ENCODE results near the gene ZC3H12A. TPM values are rescaled to one million over a fixed set of nuclear protein-coding genes. Genes with fewer than 3 reads are reported as not detected.
"Not testable (repeated sequence)": the region's sequence is repeated elsewhere in the genome, so short reads cannot be mapped to it uniquely, and the experiment has no call there.

Gene ZC3H12A
- total RNA-seq, 6 experiments from 2014 or later: 5.6 to 7.0 (median 6.3) TPM

- no peak overlapping the region for H3K27ac Mint-ChIP-seq
- H3K27me3 Mint-ChIP-seq (ENCODE audit: insufficient read depth): no peaks in the 10 kb centered on the region; the same call in none of the 2 replicates
- TF ChIP-seq, protein P1, sequence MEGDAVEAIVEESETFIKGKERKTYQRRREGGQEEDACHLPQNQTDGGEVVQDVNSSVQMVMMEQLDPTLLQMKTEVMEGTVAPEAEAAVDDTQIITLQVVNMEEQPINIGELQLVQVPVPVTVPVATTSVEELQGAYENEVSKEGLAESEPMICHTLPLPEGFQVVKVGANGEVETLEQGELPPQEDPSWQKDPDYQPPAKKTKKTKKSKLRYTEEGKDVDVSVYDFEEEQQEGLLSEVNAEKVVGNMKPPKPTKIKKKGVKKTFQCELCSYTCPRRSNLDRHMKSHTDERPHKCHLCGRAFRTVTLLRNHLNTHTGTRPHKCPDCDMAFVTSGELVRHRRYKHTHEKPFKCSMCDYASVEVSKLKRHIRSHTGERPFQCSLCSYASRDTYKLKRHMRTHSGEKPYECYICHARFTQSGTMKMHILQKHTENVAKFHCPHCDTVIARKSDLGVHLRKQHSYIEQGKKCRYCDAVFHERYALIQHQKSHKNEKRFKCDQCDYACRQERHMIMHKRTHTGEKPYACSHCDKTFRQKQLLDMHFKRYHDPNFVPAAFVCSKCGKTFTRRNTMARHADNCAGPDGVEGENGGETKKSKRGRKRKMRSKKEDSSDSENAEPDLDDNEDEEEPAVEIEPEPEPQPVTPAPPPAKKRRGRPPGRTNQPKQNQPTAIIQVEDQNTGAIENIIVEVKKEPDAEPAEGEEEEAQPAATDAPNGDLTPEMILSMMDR (IDR thresholded peaks at IDR 0.05): no peak
These were observed 45.2 kb downstream of the ZC3H12A start for GRCh38 chr1:37519613-37520012.

GRCh38 chr1:37529888-37530287 is 55.5 kb downstream of the ZC3H12A start:
- H3K27ac Mint-ChIP-seq; H3K27me3 Mint-ChIP-seq (ENCODE audit: insufficient read depth); H3K4me3 Mint-ChIP-seq; DNase-seq; H3K9me3 Mint-ChIP-seq: not testable (repeated sequence)
- Mint-ChIP-seq H3K36me3 (ENCODE audit: low read depth) (peaks cover 14% of the 10 kb centered on the region), H3K4me1 (ENCODE audit: low read depth) (peaks cover 15% of the 10 kb centered on the region)

More at GRCh38 chr1:37519613-37520012, 45.2 kb downstream of the ZC3H12A start:
- Mint-ChIP-seq H3K4me3 (no peak overlapping the region), H3K4me1 (ENCODE audit: low read depth) (peaks cover 11% of the 10 kb centered on the region), H3K36me3 (ENCODE audit: low read depth) (no peaks in the 10 kb centered on the region), H3K9me3 (no peaks in the 10 kb centered on the region)
- no peak for DNase-seq

DNA sequence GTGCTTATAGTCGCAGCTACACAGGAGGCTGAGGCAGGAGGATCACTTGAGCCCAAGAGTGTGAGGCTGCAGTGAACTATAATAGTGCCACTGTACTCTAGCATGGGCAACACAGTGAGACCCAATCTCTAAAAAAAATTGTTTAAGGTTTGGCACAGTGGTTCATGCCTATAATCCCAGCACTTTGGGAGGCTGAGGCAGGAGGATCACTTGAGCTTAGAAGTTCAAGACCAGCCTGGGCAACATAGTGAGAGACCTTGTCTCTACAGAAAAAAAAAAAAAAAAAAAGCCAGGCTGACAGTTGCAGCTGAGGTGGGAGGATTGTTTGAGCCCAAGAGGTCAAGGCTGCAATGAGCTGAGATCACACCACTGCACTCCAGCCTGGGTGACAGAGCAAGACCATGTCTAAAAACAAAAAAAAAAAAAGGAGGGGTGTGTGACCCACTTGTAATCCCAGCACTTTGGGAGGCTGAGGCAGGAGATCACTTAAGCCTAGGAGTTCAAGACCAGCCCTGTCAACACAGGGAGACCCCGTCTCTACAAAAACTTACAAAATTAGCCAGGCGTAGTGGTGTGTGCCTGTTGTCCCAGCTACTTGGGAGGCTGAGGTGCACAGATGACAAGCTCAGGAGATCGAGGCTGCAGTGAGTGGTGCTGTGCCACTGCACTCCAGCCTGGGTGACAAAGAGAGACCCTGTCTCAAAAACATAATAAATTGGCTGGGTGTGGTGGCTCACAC is 58.2 kb downstream of the ZC3H12A start:
- DNase-seq; H3K27ac Mint-ChIP-seq; H3K27me3 Mint-ChIP-seq (ENCODE audit: insufficient read depth); H3K9me3 Mint-ChIP-seq; H3K4me3 Mint-ChIP-seq: not testable (repeated sequence)
- Mint-ChIP-seq H3K4me1 (ENCODE audit: low read depth) (peaks cover 39% of the 10 kb centered on the region), H3K36me3 (ENCODE audit: low read depth) (peaks cover 35% of the 10 kb centered on the region)

- no peaks in the 10 kb centered on the region for H3K9me3 Mint-ChIP-seq
- no peak for DNase-seq
- no peaks in the 10 kb centered on the region for H3K27me3 Mint-ChIP-seq (ENCODE audit: insufficient read depth)
- TF ChIP-seq, protein P1 (IDR thresholded peaks at IDR 0.05): no peak
- peaks cover 43% of the 10 kb centered on the region for H3K4me1 Mint-ChIP-seq (ENCODE audit: low read depth)
- H3K27ac Mint-ChIP-seq: peak overlapping the region; percentile 96
- peaks cover 41% of the 10 kb centered on the region for H3K36me3 Mint-ChIP-seq (ENCODE audit: low read depth)
- H3K4me3 Mint-ChIP-seq: no peak overlapping the region
These were observed 59.1 kb downstream of the ZC3H12A start for GRCh38 chr1:37533317-37534093.

Small RNA genes lying within 50 kb of the gene (microRNA-seq; reads per million reads assigned to microRNA genes)
- gene MIR5581 (3.1 reads per million), gene MIR6732 (4.6 reads per million)

Other genes starting within 250 kb of the ZC3H12A start
- 10 to 100 TPM; 52.6 to 63.8 (median 56.9) TPM for gene MEAF6, start 40.2 kb downstream of the ZC3H12A start, total RNA-seq (2021; fragmentation: NEBNext Ultra II Directional; extraction: Animal tissue kit (Norgen Biotek cat#: 25700))
- 10 to 100 TPM; 15.7 to 19.3 (median 18.0) TPM for gene SNIP1, start 79.7 kb downstream of the ZC3H12A start, total RNA-seq (2021; fragmentation: NEBNext Ultra II Directional; extraction: Animal tissue kit (Norgen Biotek cat#: 25700))
- 1 to 10 TPM; 1.3 to 2.4 (median 1.9) TPM for gene DNALI1, start 82.4 kb downstream of the ZC3H12A start, total RNA-seq (2021; fragmentation: NEBNext Ultra II Directional; extraction: Animal tissue kit (Norgen Biotek cat#: 25700))
- gene GNL2, start 121.4 kb downstream of the ZC3H12A start, total RNA-seq (2021; fragmentation: NEBNext Ultra II Directional; extraction: Animal tissue kit (Norgen Biotek cat#: 25700)): 10 to 100 TPM; 48.3 to 61.7 (median 57.0) TPM
- gene RSPO1, start 160.3 kb downstream of the ZC3H12A start, total RNA-seq (2021; fragmentation: NEBNext Ultra II Directional; extraction: Animal tissue kit (Norgen Biotek cat#: 25700)): not detected
- 10 to 100 TPM; 20.3 to 44.3 (median 41.3) TPM for gene CDCA8, start 217.9 kb downstream of the ZC3H12A start, total RNA-seq (2021; fragmentation: NEBNext Ultra II Directional; extraction: Animal tissue kit (Norgen Biotek cat#: 25700))

Data from HFFc6 (cell line).